ENCODE results near the gene DAD1. TPM values are rescaled to one million over a fixed set of nuclear protein-coding genes. Genes with fewer than 3 reads are reported as not detected.

Gene DAD1
- total RNA-seq, 1 donor from 2014 or later = 185 TPM

DNA sequence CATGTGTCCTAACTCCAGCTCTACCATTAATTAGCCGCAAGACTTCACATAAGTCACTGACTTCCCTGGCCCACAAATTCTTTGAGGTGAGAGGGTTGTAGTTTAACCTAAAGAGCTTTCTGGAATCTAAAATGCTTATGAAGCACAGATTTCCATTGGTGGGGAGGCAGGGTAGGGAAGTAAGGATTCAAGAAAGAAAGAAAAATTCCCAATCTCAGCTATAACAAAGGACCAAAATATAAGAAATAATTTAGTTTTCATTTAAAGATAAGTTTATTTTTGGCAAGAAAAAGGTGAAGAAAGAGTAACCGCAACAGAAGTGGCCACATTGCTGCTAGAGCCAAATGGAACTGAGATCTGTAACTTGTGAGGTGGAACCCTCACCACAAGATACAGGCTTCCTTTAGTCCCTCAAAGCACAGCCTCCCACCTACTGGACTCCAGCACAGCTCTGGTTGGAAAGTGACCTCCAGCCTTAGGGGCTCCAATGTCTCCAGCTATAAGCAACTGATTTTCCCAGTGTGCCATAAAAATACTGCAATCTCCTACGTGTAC is 23.6 kb downstream of the DAD1 start:
- peaks cover 34% of the 10 kb centered on the region for H3K79me2 ChIP-seq (ENCODE audit: low read depth)

DNA sequence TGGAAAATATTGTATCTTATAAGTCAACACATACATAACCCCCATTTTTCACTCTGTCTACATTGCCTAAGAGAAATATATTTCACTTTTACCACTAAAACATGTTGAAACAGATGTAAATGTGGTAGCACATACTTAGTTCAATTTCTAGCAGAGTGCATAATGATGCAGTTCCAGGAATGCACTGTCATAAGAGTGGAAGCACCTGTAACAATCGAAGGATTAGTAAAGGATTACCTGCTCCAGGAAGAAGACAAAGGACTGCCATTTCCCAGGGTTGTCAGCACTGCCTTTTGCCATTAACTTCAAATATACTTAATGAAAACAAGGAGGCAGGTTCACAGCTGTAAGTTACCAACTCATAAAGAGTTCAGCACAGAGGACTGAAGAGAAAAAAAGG is 24.6 kb downstream of the DAD1 start:
- H2AFZ ChIP-seq (replicated peaks) = no peak overlapping the region
- no peaks in the 10 kb centered on the region for H3K36me3 ChIP-seq
- peaks cover 4% of the 10 kb centered on the region for H3F3A ChIP-seq (ENCODE audit: low read depth)
- Mint-ChIP-seq H3K27ac (no peak overlapping the region), H3K9me3 (no peaks in the 10 kb centered on the region), H3K4me3 (no peak overlapping the region), H3K27me3 (ENCODE audit: insufficient read depth, low read depth) (no peaks in the 10 kb centered on the region), H3K4me1 (peaks cover 52% of the 10 kb centered on the region), H3K36me3 (peaks cover 8% of the 10 kb centered on the region)
- peak overlapping the region; percentile 69 for H3K27ac ChIP-seq
- no peaks in the 10 kb centered on the region for H3K9me3 ChIP-seq (ENCODE audit: low read depth)
- peak overlapping the region; percentile 37 for H3K4me2 ChIP-seq
- H3K9ac ChIP-seq = no peak overlapping the region
- H3K27me3 ChIP-seq = no peaks in the 10 kb centered on the region
- peaks cover 32% of the 10 kb centered on the region for H3K4me1 ChIP-seq
- TF ChIP-seq EZH2phosphoT487 (IDR thresholded peaks at IDR 0.05) (no peak), EZH2 (IDR thresholded peaks at IDR 0.05) (no peak)
- TF ChIP-seq, protein P1, sequence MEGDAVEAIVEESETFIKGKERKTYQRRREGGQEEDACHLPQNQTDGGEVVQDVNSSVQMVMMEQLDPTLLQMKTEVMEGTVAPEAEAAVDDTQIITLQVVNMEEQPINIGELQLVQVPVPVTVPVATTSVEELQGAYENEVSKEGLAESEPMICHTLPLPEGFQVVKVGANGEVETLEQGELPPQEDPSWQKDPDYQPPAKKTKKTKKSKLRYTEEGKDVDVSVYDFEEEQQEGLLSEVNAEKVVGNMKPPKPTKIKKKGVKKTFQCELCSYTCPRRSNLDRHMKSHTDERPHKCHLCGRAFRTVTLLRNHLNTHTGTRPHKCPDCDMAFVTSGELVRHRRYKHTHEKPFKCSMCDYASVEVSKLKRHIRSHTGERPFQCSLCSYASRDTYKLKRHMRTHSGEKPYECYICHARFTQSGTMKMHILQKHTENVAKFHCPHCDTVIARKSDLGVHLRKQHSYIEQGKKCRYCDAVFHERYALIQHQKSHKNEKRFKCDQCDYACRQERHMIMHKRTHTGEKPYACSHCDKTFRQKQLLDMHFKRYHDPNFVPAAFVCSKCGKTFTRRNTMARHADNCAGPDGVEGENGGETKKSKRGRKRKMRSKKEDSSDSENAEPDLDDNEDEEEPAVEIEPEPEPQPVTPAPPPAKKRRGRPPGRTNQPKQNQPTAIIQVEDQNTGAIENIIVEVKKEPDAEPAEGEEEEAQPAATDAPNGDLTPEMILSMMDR (IDR thresholded peaks at IDR 0.05) = no peak
- no peak for DNase-seq (ENCODE audit: low spot score)
- H3K4me3 ChIP-seq = no peak overlapping the region
- no peaks in the 10 kb centered on the region for H4K20me1 ChIP-seq (ENCODE audit: low read depth)
- peaks cover 27% of the 10 kb centered on the region for H3K79me2 ChIP-seq (ENCODE audit: low read depth)

More for the DNA sequence above, 23.6 kb downstream of the DAD1 start:
- DNase-seq (ENCODE audit: low spot score) = no peak
- Histone ChIP-seq H3K9ac (no peak overlapping the region), H2AFZ (replicated peaks) (no peak overlapping the region), H3K4me3 (no peak overlapping the region), H3K27me3 (no peaks in the 10 kb centered on the region), H3K4me1 (peaks cover 32% of the 10 kb centered on the region), H4K20me1 (ENCODE audit: low read depth) (no peaks in the 10 kb centered on the region), H3F3A (ENCODE audit: low read depth) (peaks cover 5% of the 10 kb centered on the region), H3K9me3 (ENCODE audit: low read depth) (no peaks in the 10 kb centered on the region), H3K36me3 (no peaks in the 10 kb centered on the region), H3K27ac (peak overlapping the region; percentile 69), H3K4me2 (peak overlapping the region; percentile 32)
- H3K4me1 Mint-ChIP-seq = peaks cover 50% of the 10 kb centered on the region
- no peak overlapping the region for H3K27ac Mint-ChIP-seq
- H3K36me3 Mint-ChIP-seq = peaks cover 12% of the 10 kb centered on the region
- no peak overlapping the region for H3K4me3 Mint-ChIP-seq
- H3K27me3 Mint-ChIP-seq (ENCODE audit: insufficient read depth, low read depth) = no peaks in the 10 kb centered on the region
- no peaks in the 10 kb centered on the region for H3K9me3 Mint-ChIP-seq
- TF ChIP-seq EZH2phosphoT487 (IDR thresholded peaks at IDR 0.05) (no peak), EZH2 (IDR thresholded peaks at IDR 0.05) (no peak)
- TF ChIP-seq, protein P1 (IDR thresholded peaks at IDR 0.05) = no peak

DNA sequence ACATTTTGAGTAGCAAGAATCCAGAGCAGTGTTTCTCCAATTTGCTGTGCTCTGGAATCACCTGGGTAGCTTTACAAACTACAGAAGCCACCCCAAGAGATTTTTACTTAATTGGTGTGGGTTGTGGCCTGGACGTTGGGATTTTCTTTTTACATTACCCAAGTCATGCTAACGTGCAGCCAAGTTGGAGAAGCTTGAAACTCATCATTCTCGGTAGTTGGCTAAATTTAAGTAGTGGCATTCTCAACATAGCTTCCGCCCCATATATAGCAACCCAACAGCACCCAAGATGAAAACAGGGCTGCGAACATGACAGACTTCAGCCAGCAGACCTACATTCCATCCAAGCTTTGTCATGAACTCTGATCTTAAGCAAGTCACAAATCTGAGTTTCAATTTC is 25.0 kb downstream of the DAD1 start:
- Histone ChIP-seq H3K9me3 (ENCODE audit: low read depth) (no peaks in the 10 kb centered on the region), H3K27me3 (no peaks in the 10 kb centered on the region), H3K4me2 (no peak overlapping the region), H2AFZ (replicated peaks) (no peak overlapping the region), H3K79me2 (ENCODE audit: low read depth) (peaks cover 22% of the 10 kb centered on the region), H3K27ac (peak overlapping the region; percentile 7), H3K4me3 (no peak overlapping the region), H3K36me3 (no peaks in the 10 kb centered on the region), H4K20me1 (ENCODE audit: low read depth) (no peaks in the 10 kb centered on the region), H3K4me1 (peaks cover 32% of the 10 kb centered on the region), H3K9ac (no peak overlapping the region), H3F3A (ENCODE audit: low read depth) (peaks cover 4% of the 10 kb centered on the region)
- Mint-ChIP-seq H3K4me3 (no peak overlapping the region), H3K4me1 (peaks cover 56% of the 10 kb centered on the region), H3K36me3 (peaks cover 6% of the 10 kb centered on the region), H3K9me3 (no peaks in the 10 kb centered on the region), H3K27me3 (ENCODE audit: insufficient read depth, low read depth) (no peaks in the 10 kb centered on the region), H3K27ac (no peak overlapping the region)
- TF ChIP-seq EZH2 (IDR thresholded peaks at IDR 0.05) = no peak
- DNase-seq (ENCODE audit: low spot score) = no peak

All from neural progenitor cell (in vitro differentiated cells).